ENCODE measurements around the gene SPOCK1. TPM values are rescaled to one million over a fixed set of nuclear protein-coding genes. Genes with fewer than 3 reads are reported as not detected.

The SPOCK1 gene
- total RNA-seq, 1 experiment from 2014 or later, result 10.9 TPM

DNA sequence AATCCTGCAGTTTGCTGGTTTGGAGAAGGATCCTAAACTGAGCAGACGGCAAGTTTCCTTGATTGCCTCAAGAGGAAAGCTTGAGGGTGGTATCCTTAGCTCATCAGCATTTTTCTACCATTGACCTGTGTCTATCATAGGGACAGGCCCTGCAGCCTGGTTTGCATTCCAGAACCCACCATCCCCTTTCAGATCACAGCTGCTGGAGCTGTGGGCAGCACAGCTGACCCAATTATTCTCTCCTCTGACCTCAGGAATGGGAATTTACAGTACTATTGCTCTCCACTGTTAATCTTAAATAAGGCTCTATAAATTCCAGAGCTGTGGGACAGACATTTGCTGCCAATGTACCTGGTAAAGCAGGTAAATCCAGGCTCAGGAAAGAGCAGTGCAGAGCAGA is 163.0 kb downstream of the SPOCK1 start:
- no peak overlapping the region for H3K27ac ChIP-seq (ENCODE audit: insufficient read length, low read depth, low read length)
- WGBS (ENCODE audit: extremely low coverage, insufficient read length, low lambda C conversion rate), result no CpG with 5 or more reads among the region's 1 CpG
- H3K79me1 ChIP-seq (ENCODE audit: insufficient read depth, low read depth, low read length, poor library complexity, severe bottlenecking), result no peaks in the 10 kb centered on the region
- no peak overlapping the region for H3K4ac ChIP-seq (ENCODE audit: low read depth, low read length)
- Mint-ChIP-seq H3K27ac (no peak overlapping the region), H3K36me3 (ENCODE audit: insufficient read depth in 1 of 3, low read depth in 3 of 3) (no peaks in the 10 kb centered on the region), H3K9me3 (no peaks in the 10 kb centered on the region), H3K27me3 (ENCODE audit: low read depth) (no peaks in the 10 kb centered on the region), H3K4me1 (peaks cover 4 to 8% of the 10 kb centered on the region in 2 experiments; a peak in 3 of 4 replicates), H3K4me3 (no peak overlapping the region)
- H2BK20ac ChIP-seq (ENCODE audit: low read depth, low read length, poor library complexity, severe bottlenecking), result no peak overlapping the region
- no peaks in the 10 kb centered on the region for H3K27me3 ChIP-seq (ENCODE audit: insufficient read depth, low read length)
- H3K14ac ChIP-seq (ENCODE audit: insufficient read depth, low read length), result no peak overlapping the region
- no peaks in the 10 kb centered on the region for H4K20me1 ChIP-seq (ENCODE audit: control insufficient read depth, insufficient read depth, insufficient read length)
- H3K9me3 ChIP-seq (ENCODE audit: control insufficient read depth, low read depth, low read length), result no peaks in the 10 kb centered on the region
- no peak overlapping the region for H3K56ac ChIP-seq (ENCODE audit: insufficient read length, low read depth, low read length)
- H4K91ac ChIP-seq (ENCODE audit: insufficient read length, low read depth, low read length), result no peak overlapping the region
- TF ChIP-seq, protein P1, sequence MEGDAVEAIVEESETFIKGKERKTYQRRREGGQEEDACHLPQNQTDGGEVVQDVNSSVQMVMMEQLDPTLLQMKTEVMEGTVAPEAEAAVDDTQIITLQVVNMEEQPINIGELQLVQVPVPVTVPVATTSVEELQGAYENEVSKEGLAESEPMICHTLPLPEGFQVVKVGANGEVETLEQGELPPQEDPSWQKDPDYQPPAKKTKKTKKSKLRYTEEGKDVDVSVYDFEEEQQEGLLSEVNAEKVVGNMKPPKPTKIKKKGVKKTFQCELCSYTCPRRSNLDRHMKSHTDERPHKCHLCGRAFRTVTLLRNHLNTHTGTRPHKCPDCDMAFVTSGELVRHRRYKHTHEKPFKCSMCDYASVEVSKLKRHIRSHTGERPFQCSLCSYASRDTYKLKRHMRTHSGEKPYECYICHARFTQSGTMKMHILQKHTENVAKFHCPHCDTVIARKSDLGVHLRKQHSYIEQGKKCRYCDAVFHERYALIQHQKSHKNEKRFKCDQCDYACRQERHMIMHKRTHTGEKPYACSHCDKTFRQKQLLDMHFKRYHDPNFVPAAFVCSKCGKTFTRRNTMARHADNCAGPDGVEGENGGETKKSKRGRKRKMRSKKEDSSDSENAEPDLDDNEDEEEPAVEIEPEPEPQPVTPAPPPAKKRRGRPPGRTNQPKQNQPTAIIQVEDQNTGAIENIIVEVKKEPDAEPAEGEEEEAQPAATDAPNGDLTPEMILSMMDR (conservative IDR thresholded peaks at IDR 0.05), result no peak
- H3K4me2 ChIP-seq (ENCODE audit: insufficient read depth, insufficient read length, low read length), result no peak overlapping the region
- no peak overlapping the region for H2BK12ac ChIP-seq (ENCODE audit: insufficient read length, low read depth, low read length)
- no peak overlapping the region for H3K23ac ChIP-seq (ENCODE audit: insufficient read length, low read depth, low read length)
- H3T11ph ChIP-seq (ENCODE audit: low read length), result no peak overlapping the region
- no peak for DNase-seq
- no peaks in the 10 kb centered on the region for H3K23me2 ChIP-seq (ENCODE audit: insufficient read length, low read depth, low read length, poor library complexity, severe bottlenecking)
- no peak overlapping the region for H2AK5ac ChIP-seq (ENCODE audit: insufficient read length, low read length)
- no peak overlapping the region for H2BK5ac ChIP-seq (ENCODE audit: insufficient read length, low read length)
- no peak overlapping the region for H3K18ac ChIP-seq (ENCODE audit: insufficient read length, low read depth, low read length)
- H3K9ac ChIP-seq (ENCODE audit: extremely low read depth, insufficient read length, low read length), result no peak overlapping the region
- H3K4me1 ChIP-seq (ENCODE audit: insufficient read depth, low read length), result 0 out of 2 replicates have a peak, but pooled peaks cover 2% of the 10 kb centered on the region
- H4K8ac ChIP-seq (replicated peaks; ENCODE audit: insufficient read length, low read depth, low read length), result no peak overlapping the region
- H2BK120ac ChIP-seq (ENCODE audit: low read depth, low read length, poor library complexity, severe bottlenecking), result no peak overlapping the region
- no peak overlapping the region for H2BK15ac ChIP-seq (ENCODE audit: low read depth, low read length)
- H3K79me2 ChIP-seq (ENCODE audit: insufficient read depth, low read length), result no peaks in the 10 kb centered on the region
- H2AFZ ChIP-seq (ENCODE audit: low read length), result no peak overlapping the region
- H4K5ac ChIP-seq (ENCODE audit: insufficient read length, low read depth, low read length), result no peak overlapping the region

All from H9 (cell line).